Measurements from ENCODE around the gene HARS1. TPM values are rescaled to one million over a fixed set of nuclear protein-coding genes. Genes with fewer than 3 reads are reported as not detected.
"Not testable (repeated sequence)": the region's sequence is repeated elsewhere in the genome, so short reads cannot be mapped to it uniquely, and the experiment has no call there.

Gene HARS1
- total and polyA plus RNA-seq, 3 donors from 2014 or later, result 58.7 to 73.4 (median 63.9) TPM

DNA sequence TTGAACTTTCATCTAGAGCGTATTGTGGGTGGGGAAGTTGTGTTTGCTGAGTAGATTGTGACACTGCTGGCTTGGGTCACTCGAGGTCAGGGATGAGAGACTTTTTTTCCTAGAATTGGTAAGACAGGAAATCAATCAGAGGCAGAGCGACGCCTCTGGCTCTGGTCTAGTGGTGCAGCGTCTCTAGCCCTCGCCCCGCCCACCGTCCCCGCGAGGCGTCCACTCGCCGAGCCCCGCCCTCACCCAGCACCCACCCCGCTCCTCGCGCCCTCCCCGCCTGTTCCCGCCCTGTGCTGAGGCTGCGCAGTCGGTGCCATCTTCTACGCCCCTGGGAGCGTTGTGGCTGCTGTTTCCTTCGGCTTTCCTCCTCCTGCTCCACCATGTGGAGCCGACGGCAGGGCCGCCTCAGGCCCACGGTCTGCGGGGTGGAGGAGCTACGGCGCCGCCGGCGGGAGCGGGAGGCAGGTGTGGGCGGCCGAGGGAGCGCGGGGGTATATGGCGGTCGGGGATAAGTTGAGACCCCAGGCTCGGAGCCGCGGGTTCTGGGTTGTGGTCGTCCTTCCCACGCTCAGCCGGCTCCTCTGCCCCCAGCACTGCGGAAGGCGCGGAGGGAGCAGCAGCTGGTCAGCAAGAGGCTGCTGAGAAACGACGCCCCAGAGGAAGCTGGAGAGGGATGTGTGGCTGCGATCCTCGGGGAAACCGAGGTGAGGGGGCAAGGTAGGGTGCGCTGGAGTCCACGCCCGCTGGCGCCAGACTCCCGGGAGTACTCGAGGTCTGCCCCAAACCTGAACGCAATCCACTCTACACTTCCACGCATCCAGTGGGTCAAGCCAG is 51.8 kb downstream of the HARS1 start, which contains the start of gene TMCO6:
Gene TMCO6 (plus strand): TSS at position 304 of the 834 bp plus-strand sequence. CDS start 77 bp downstream, at position 381.
- Histone ChIP-seq H3K27me3 (no peaks in the 10 kb centered on the region), H3K4me1 (peaks cover 8% of the 10 kb centered on the region), H3K36me3 (ENCODE audit: low read depth, missing control alignments) (no peaks in the 10 kb centered on the region), H3K27ac (peak within 1 kb of the TSS; percentile 79 to 87), H3K9me3 (no peaks in the 10 kb centered on the region), H3K4me3 (peak within 1 kb of the TSS; percentile 65 to 86)
- DNase-seq, result peak; percentile 99
- intact Hi-C loops (cut with DNase I; ENCODE audit: low total_unique reads), result loop anchor here (10.0 kb wide), 1 partner anchor 95 kb away; the partner anchor contains the start of gene EIF4EBP3
- TF ChIP-seq, protein P1, sequence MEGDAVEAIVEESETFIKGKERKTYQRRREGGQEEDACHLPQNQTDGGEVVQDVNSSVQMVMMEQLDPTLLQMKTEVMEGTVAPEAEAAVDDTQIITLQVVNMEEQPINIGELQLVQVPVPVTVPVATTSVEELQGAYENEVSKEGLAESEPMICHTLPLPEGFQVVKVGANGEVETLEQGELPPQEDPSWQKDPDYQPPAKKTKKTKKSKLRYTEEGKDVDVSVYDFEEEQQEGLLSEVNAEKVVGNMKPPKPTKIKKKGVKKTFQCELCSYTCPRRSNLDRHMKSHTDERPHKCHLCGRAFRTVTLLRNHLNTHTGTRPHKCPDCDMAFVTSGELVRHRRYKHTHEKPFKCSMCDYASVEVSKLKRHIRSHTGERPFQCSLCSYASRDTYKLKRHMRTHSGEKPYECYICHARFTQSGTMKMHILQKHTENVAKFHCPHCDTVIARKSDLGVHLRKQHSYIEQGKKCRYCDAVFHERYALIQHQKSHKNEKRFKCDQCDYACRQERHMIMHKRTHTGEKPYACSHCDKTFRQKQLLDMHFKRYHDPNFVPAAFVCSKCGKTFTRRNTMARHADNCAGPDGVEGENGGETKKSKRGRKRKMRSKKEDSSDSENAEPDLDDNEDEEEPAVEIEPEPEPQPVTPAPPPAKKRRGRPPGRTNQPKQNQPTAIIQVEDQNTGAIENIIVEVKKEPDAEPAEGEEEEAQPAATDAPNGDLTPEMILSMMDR (IDR thresholded peaks at IDR 0.05), result peak; percentile 44 to 63 (median 60)
- TF ChIP-seq POLR2A (IDR thresholded peaks at IDR 0.05), result no peak
- 0 to 2% methylated on average over 16 to 62 of the region's 63 CpGs for WGBS, 2 donors

DNA sequence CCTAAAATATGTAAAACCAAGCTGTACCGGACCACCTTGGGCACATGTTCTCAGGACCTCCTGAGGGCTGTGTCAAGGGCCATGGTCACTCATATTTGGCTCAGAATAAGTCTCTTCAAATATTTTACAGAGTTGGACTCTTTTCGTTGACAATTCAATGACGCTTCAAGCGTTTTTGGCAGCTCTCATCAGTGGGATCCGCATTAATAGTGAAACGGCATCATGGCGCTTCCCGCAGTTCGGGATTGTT is 52.3 kb downstream of the HARS1 start:
- H3K9me3 ChIP-seq; H3K36me3 ChIP-seq (ENCODE audit: low read depth, missing control alignments); DNase-seq; H3K4me1 ChIP-seq; H3K27me3 ChIP-seq: not testable (repeated sequence)
- Histone ChIP-seq H3K27ac (peak overlapping the region; percentile 79 to 87), H3K4me3 (peak overlapping the region; percentile 65 to 86)
- WGBS, 2 donors, result 17 to 37% methylated on average over 9 of the region's 9 CpGs
- intact Hi-C loops (cut with DNase I; ENCODE audit: low total_unique reads), result loop anchor here (10.0 kb wide), 1 partner anchor 94 kb away; the partner anchor contains the start of gene EIF4EBP3

DNA sequence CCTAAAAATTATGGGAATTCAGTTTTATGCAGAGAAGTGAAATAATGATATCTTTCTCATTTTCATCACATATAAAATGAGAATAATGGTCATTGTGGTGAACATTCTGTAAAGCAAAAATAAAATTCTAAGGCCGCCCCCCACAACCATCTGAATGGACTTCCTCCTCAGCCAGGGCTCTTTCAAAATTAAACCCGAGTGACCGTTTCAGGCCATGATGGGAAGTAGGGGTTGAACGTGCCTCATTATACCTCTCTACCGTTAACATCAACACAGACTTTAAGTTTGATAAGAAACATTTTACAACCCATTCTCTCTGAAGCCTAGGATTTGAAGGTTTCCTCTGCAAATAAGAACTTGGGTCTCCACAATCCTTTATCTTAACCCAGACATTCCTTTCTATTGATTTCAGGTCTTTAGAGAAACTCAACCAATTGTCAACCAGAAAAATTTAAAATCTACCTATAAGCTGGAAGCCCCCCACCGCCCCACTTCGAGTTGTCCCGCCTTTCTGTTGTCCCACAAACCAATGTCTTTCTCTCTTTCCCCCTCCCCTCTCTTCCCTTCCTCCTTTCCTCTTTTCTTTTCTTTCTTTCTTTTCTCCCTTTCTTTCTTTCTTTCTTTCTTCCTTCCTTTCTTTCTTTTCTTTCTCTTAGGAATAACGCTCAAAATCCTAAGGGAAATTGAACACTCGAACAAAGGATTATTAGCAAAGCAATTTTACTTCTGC is 53.6 kb downstream of the HARS1 start:
- peaks cover 13% of the 10 kb centered on the region for H3K4me1 ChIP-seq
- no peak overlapping the region for H3K27ac ChIP-seq
- no peak overlapping the region for H3K4me3 ChIP-seq
- TF ChIP-seq, protein P1 (IDR thresholded peaks at IDR 0.05), result no peak
- TF ChIP-seq POLR2A (IDR thresholded peaks at IDR 0.05), result no peak
- no peaks in the 10 kb centered on the region for H3K9me3 ChIP-seq
- intact Hi-C loops (cut with DNase I; ENCODE audit: low total_unique reads), result loop anchor here (10.0 kb wide), 1 partner anchor 93 kb away; the partner anchor contains the start of gene EIF4EBP3
- no peaks in the 10 kb centered on the region for H3K27me3 ChIP-seq
- no peak for DNase-seq
- WGBS, 2 donors, result 65 to 76% methylated on average over 10 of the region's 10 CpGs
- no peaks in the 10 kb centered on the region for H3K36me3 ChIP-seq (ENCODE audit: low read depth, missing control alignments)

DNA sequence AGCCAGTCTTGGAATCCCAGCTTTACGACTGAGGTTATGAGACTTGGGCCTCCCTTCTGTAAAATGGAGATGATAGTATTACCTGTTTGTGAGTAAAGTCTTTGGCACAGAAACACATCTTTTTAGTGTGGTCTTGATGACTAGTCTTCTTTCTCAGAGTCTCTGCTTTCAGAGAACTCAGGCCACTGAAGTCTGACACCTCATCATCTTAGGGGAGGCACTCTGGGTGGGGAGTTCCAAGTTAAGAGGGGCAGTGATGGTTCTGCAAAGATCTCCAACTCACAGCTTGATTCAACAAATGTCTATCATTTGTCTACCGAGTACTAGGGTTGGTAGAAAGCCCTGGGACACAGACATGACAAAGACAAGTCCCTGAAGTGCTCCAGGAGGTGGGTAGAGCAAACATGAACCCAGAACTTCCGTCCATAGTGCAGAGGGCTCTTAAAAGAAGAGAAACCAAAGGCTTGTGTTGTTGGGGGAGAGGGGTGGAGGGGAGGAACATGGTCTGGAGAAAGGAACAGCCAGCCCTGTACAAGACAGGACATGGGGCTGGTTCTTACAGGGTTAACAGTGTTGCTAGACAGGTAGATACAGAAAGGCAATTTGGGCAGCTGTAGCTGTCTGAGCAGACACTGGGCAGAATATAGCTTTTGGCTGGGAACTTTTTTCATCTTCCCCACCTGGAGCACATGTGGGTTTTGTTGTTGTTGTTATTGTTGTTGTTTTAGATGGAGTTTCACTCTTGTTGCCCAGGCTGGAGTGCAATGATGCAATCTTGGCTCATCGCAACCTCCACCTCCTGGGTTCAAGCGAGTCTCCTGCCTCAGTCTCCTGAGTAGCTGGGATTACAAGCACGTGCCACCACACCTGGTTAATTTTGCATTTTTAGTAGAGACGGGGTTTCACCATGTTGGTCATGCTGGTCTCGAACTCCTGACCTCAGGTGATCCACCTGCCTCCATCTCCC is 55.6 kb downstream of the HARS1 start:
- H3K27ac ChIP-seq, result no peak overlapping the region
- TF ChIP-seq, protein P1 (IDR thresholded peaks at IDR 0.05), result no peak
- TF ChIP-seq POLR2A (IDR thresholded peaks at IDR 0.05), result no peak
- H3K27me3 ChIP-seq, result no peaks in the 10 kb centered on the region
- no peaks in the 10 kb centered on the region for H3K9me3 ChIP-seq
- 91 to 93% methylated on average over 8 of the region's 8 CpGs for WGBS, 2 donors
- no peak overlapping the region for H3K4me3 ChIP-seq
- peaks cover 12% of the 10 kb centered on the region for H3K4me1 ChIP-seq
- intact Hi-C loops (cut with DNase I; ENCODE audit: low total_unique reads), result loop anchor here (10.0 kb wide), 1 partner anchor 91 kb away; the partner anchor contains the start of gene EIF4EBP3
- H3K36me3 ChIP-seq (ENCODE audit: low read depth, missing control alignments), result no peaks in the 10 kb centered on the region
- DNase-seq, result no peak
